Umbilical cord (tissue), 2 donors: ENCODE results near the gene MAP7. TPM values are rescaled to one million over a fixed set of nuclear protein-coding genes. Genes with fewer than 3 reads are reported as not detected.
"Not testable (repeated sequence)": the region's sequence is repeated elsewhere in the genome, so short reads cannot be mapped to it uniquely, and the experiment has no call there.

Experiments used
- DNase-seq: peaks from one replicate; pipeline ENCODE4 v3.0.0-alpha.2; 2015; ENCODE audit warnings: low spot score
- total RNA-seq: library from RNA; depleted of rRNA; stranded (reverse); fragments of >200 nt; gene quantifications from one replicate; pipeline ENCODE4 v1.2.3, GENCODE V29; 2014; ENCODE audit warnings: low replicate concordance; ENCODE audit not compliant: insufficient read depth

Gene MAP7
- total RNA-seq, 1 donor from 2014 or later = 2.6 TPM

- DNase-seq = no peak
These were observed 162.9 kb downstream of the MAP7 start for GRCh38 chr6:136387316-136387715.

GRCh38 chr6:136383268-136383937, 166.8 kb downstream of the MAP7 start:
- no peak for DNase-seq

- no peak for DNase-seq
These were observed 167.5 kb downstream of the MAP7 start for GRCh38 chr6:136382676-136383252.

- DNase-seq = no peak
These were observed 171.3 kb downstream of the MAP7 start for GRCh38 chr6:136378888-136379287.

- not testable (repeated sequence) for DNase-seq
These were observed 174.4 kb downstream of the MAP7 start for GRCh38 chr6:136375836-136376235.

GRCh38 chr6:136371959-136372358, 178.3 kb downstream of the MAP7 start:
- peak; percentile 56 for DNase-seq

- peak; percentile 60 for DNase-seq
These were observed 179.1 kb downstream of the MAP7 start for GRCh38 chr6:136370988-136371728.

- DNase-seq = peak; percentile 37
These were observed 184.4 kb downstream of the MAP7 start for GRCh38 chr6:136365776-136366354.

- DNase-seq = no peak
These were observed 187.5 kb downstream of the MAP7 start for GRCh38 chr6:136362421-136363356.

GRCh38 chr6:136361787-136362186, 188.4 kb downstream of the MAP7 start:
- DNase-seq = no peak

GRCh38 chr6:136360783-136361182, 189.4 kb downstream of the MAP7 start:
- no peak for DNase-seq

GRCh38 chr6:136359851-136360250, 190.4 kb downstream of the MAP7 start:
- DNase-seq = peak; percentile 10

GRCh38 chr6:136351518-136352110, 198.6 kb downstream of the MAP7 start:
- DNase-seq = no peak

- no peak for DNase-seq
These were observed 199.3 kb downstream of the MAP7 start for GRCh38 chr6:136350914-136351313.

- DNase-seq = no peak
These were observed 202.4 kb downstream of the MAP7 start for GRCh38 chr6:136347847-136348246.

- no peak for DNase-seq
These were observed 205.1 kb downstream of the MAP7 start for GRCh38 chr6:136345145-136345544.

- DNase-seq = peak; percentile 66
These were observed 205.8 kb downstream of the MAP7 start for GRCh38 chr6:136344420-136344819.

GRCh38 chr6:136343700-136344099, 206.5 kb downstream of the MAP7 start:
- DNase-seq = no peak

- DNase-seq = no peak
These were observed 206.9 kb downstream of the MAP7 start for GRCh38 chr6:136343275-136343674.

GRCh38 chr6:136341967-136342366, 208.3 kb downstream of the MAP7 start:
- peak; percentile 17 for DNase-seq

GRCh38 chr6:136341367-136341766, 208.9 kb downstream of the MAP7 start:
- DNase-seq = no peak
